Adrenal gland (tissue), 5 donors: ENCODE results near the gene VAMP8.

Experiments used
- CTCF ChIP-seq, 6 experiments: fragments of 450-650 bp in 4 of 6; fragments of 200-600 bp in 2 of 6; sonication (generic) in 1 of 6; IDR thresholded peaks; 1 replicate in 5 of 6; 2 replicates in 1 of 6; pipeline versions ENCODE4 v1.5.1 to v1.8.0; 2016 to 2021; ENCODE audit warnings: antibody characterized with exemption in 6 of 6, mild to moderate bottlenecking in 2 of 6, moderate library complexity in 1 of 6
- POLR2A ChIP-seq, 2 donors: fragments of 450-650 bp; IDR thresholded peaks; one replicate each; pipeline ENCODE4 v1.6.1; 2017; ENCODE audit warnings: antibody characterized with exemption in 2 of 2, mild to moderate bottlenecking in 2 of 2, moderate library complexity in 1 of 2
- donor health status: DM: no; HTN: no; CAD: no.

- TF ChIP-seq POLR2A (IDR thresholded peaks at IDR 0.05) (no peak), CTCF (IDR thresholded peaks at IDR 0.05) (no peak)
Measured at GRCh38 chr2:85599468-85600234, 22.3 kb downstream of the VAMP8 start.
